HG02763 (cell line): ENCODE data around the gene PMEPA1.

Source experiments
- ATAC-seq: cut with Tn5 transposase; IDR thresholded peaks from one replicate; pipeline ENCODE4 v1.9.1; 2021; ENCODE audit warnings: mild to moderate bottlenecking, moderate library complexity; ENCODE audit not compliant: unreplicated experiment

The PMEPA1 gene

DNA sequence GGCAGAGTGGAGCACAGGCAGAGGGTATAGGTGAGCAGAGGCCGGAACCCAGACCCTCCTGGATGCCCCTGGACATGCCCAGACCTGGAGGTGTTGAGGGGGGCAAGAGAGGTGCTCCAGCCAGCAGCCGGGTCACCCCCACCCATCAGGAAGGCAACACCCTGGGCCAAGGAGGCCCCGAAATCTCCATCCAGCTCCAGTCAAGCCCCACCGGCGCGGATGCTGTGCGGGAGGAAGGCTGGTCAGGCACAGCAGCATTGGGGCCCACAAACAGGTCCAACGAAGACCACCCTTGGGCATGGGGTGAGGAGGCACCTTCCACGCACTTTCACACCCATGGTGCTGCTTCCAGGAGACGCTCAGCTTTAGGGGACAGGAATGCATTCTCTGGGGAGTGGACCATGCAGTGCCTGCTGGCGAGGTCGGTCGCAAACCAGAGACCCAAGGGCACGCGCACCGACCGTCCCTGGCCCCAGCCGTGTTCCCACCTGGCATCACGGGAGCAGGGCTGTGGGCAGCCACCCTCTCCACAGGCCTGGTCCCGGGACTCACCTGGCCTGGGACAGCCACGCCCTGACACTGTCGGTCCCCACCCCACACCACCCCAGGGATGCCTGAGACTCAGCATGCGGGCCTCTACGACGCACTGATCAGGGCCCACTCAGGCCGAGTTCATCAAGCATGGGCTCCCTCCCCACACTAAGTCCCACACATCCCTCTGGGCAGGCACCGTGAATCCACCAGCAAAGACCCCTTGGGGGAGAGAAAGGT lies 45.9 kb downstream of the PMEPA1 start:
- ATAC-seq = no peak

DNA sequence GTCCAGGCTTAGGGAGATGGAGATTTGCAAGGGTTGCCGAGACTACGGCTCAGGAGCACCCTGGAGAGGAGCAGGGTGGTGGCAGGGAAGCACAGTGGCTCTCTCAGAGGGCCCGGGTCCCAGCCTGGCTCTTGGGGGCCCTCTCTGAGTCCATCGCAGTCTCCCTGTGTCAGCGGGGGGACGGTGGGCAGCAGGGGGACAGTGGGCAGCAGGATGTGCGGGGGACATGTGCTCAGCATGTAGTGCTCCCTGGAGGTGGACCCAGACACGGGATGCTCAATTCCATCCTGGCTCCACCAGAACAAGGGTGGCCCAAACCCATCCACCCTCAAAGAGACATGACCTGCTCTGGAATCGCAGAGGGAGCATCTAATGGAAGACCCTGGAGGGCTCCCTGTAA lies 46.6 kb downstream of the PMEPA1 start:
- no peak for ATAC-seq

DNA sequence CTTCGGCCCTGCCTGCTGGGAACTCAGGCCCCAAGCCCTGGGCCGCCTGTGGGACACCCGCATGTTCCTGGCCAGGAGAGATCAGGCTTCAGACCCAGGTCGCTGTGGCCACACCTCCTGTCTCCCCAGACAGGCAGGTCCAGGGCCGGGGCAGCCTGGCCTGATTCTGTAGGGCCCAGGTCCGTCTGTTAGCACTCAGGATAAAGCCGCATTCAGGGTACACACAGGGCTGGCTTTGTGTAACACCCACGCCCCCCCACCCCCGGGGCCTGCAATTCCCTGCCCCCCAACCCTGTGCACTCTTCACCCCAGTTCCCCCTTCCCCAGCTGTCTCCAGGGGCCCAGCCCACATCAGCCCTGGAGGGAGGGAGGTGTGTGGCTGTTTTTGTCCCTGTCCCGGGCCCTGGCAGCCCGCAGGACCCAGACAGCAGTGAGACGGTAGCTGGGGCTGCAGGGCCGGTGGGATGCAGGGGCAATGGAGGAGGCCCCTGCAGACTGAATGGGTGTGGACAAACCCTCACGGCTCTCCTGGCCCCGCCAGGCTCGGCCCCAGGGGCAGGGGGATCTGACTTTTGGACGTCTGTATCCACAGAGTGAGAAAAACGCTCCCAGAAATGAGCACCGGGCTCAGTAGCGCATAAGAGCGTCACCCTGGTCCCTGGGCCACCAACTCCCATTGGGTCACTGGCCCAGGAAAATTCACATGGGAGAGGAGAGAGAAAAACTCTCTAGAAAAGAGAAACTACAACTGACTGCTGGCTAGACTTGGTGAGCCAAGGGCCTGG lies 47.2 kb downstream of the PMEPA1 start:
- no peak for ATAC-seq

DNA sequence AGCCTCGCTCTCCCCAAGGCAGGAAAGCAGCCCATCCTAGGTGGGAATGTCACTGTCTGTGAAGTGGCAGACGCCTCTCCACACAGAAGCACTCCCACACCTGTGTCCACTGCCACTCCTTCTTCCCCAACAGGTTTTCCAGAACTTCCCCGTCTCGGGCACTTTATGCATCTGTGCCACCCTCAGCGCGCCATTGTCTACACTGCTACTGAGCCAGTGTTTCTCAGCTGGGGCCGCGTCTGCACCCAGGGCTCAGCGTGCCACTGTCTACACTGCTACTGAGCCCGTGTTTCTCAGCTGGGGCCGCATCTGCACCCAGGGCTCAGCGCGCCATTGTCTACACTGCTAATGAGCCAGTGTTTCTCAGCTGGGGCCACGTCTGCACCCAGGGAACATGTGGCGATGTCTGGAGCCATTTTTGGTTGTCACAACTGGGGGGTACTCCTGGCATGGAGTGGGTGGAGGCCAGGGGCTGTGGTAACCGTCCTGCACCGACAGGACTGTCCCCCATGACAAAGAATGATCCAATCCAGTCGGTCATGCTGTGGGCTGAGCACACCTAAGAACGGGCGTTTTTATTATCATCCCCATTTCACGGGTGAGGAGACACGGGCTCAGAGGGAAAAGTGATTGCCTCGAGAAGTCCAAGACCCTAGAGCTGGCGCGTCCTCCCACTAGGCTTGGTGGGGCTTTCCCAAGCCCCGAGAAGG lies 47.9 kb downstream of the PMEPA1 start:
- ATAC-seq = no peak

DNA sequence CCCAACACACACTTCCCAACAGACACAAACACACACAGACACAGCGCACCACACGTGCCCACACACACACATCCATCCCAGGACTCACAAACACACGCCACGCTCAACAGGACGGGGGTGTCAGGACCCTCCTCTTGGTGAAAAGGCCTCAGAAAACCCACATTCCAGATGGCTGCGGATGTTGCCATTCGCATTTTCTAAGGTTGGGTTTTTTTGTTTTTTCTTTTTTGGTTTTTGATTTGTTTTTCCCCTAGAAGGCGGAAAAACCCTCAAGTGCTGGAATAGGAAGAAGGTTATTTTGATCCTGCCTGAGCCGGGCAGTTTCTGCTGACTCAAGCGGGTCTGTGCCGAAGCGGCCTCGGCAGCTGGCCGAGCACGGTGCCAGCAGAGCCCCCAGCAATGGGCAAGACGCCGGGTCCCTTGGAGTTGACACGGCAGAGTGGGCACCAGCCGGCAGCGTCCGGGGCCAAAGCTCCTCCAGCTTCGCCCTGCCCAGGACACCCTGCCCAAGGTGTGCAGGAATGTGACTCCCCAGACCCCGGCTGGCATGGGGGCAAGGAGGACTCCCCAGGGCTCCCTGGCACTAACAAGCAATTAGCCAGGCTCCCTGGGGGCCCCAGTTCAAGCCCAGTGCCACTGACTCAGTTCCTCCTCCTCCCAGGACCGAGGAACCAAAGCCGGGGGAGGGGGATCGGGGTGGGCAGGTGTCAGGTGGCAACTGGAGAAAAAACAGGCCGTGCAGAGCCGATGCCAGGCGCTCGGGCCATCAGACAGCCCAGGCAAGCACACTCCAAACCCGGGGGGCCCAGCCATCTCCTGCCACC lies 48.7 kb downstream of the PMEPA1 start:
- no peak for ATAC-seq

DNA sequence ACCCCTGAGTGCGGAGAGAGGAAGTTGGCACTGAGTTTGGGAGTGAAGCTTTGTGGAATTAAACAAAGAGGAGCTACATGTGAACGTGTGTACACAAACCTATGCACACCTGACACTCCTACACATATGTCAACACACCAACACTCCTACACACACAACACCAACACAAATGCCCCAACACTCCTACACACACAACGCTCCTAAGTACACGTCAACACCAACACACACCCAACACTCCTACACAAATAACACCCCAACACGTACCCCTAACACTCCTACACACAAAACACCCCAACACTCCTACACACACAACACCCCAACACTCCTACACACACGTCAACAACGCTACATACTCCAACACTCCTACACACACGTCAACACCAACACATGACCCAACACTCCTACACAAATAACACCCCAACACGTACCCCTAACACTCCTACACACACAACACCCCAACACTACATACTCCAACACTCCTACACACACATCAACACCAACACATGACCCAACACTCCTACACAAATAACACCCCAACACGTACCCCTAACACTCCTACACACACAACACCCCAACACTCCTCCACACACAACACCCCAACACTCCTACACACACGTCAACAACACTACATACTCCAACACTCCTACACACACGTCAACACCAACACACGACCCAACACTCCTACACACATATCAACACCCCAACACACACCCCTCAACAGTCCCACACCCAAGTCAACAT lies 49.5 kb downstream of the PMEPA1 start:
- ATAC-seq = no peak

DNA sequence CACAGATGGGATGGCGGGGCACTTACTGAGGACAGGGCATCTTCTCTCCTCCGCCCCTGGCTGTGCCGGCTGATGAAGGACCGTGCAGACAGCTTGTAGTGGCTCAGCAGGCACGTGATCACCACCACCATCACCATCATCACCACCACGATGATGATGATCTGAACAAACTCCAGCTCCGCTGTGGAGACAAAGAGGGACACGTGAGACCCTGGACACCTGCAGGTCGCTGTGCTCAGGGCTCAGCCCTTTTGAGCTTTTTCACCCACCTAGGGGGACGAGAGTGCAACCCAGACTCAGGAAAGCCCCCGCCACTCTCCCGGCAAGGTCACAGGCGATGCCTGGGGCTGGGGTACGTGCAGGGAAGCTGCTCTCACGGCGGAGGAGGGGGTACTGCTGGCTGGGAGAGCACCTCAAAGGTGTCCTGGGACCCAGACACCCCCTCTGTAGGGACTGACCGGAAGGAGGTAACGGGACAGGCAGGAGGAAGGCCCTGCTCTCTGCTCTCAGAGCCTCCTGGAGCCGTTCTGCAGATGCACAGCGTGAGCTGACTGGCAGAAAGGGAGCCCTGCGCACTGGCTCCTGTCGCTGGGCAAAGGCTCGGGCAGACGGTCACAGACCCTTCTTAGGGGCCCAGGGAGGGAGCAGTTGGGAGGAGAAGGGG lies 50.2 kb downstream of the PMEPA1 start:
- ATAC-seq = no peak

DNA sequence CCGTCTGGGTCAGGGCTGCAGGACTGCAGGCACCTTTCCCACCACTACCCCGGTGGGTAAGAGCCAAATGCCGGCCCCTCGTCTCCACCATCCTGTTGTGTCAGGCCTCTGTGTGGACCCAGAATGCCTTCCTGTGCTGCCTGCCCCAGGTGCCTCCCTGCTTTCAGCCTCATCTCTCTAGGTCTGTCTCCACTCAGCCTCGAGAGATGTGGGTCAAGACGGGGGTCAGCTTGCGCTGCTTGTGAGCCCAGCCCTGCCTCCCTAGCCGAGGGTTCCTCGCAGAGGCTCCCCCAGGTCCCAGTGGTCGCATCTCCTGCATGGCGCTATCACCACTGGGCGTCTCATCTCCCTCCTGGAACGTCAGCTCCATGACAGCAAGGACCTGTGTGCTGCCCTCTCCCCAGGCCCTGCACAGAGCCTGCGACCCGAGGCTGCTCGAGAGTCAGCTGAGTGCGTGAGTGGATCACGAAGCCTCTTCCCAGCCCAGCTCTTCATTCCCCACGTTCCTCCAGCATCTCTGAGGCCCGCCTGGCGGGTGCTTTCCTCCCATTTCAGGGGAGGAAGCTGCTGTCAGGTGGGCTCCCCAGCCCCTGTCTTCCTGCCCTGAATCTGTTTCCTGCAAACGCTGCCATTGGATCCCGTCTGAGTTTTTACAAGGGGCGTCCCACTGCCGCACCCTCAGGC lies 50.8 kb downstream of the PMEPA1 start:
- ATAC-seq = no peak

DNA sequence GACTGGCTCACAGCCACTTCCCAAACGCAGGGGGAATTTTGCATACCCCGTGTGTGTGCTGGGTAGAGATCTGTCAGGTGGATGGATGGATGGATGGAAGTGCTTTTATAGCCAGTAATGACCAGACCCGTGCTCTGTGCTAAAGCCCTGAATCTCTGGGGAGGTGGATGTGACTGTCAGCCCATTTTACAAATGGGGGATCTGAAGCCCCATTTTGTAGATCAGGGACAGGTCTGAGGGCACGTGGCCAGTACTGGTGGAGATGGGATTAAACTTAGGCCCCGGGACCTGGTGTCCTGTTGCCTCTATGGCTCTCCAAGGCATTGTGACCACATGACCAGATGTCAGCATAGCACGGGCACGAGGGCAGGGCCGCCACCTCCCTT lies 51.4 kb downstream of the PMEPA1 start:
- no peak for ATAC-seq

DNA sequence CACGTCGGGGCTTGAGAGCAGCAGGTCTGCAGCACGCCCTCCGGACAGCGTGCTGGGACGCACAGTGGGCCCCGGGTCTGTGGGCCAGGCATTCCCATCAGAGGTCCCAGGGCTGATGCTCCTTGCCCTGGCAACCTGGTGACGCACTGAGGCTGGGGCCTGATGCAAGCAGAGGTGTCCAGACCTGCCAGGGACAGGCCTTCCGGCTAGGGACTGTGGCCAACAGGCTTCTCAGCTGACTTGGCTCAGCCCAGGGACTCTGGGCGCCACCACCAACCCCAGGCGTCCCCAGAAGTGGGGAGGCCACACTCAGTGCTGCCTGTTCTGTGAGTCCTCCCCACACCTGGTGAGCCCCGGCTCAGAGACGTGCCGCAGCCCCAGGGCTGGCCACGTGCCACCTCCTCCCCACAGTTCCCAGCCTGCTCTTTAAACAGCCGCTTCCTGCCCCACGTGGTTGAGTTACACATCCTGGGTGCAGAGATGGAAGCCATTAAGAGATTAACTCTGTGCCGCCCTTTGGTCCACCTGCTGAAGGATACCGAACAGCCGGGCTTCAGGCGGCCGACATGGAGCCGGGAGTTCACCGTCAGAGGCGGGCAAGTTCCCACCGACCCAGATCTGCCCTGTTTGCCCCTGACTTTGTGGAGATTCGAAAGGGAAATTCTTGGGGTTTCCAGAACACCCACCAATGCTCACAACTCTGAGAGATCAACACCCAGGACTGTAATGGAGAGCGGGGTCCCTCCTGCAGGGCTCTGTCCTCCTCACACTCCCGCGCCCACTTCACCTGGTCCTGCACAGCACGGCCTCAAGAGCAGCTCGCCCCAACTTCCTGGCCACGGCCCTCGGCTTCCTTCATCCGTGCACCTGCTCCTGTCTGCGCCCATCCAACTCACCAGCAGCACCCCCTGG lies 52.0 kb downstream of the PMEPA1 start:
- no peak for ATAC-seq

DNA sequence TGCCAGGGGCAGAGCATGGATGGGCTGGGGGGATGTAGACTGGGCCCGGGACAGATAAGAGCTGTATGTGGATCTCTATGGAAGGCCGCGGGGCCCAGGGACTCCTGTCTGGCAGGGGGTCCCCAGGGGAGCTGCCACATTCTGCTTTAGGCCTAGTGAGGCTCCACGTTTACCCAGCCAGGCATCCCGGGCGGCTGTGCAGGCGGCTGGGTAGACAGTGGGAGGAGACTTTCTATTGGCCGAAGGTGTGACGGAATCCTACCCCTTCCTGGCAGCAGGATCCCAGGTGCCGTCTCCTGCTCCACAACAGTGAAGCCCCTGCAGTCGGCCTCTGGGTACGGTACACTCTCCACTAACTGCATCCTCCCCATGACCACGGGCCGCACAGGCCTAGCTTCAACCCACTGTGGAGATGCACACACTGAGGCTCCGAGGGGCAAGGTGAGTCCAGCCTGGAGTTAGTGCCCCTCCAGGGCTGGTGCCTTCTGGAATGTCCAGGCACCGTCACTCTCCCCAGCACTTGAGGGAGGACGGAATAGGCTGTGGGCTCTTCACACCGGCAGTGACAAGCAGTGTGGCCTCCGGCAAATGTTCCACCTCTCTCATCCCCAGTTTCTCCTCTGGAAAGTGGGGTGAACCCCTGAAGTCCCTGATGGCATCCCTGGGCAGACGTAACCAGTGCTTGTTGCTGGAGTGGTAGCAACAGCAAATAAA lies 52.8 kb downstream of the PMEPA1 start:
- ATAC-seq = no peak

DNA sequence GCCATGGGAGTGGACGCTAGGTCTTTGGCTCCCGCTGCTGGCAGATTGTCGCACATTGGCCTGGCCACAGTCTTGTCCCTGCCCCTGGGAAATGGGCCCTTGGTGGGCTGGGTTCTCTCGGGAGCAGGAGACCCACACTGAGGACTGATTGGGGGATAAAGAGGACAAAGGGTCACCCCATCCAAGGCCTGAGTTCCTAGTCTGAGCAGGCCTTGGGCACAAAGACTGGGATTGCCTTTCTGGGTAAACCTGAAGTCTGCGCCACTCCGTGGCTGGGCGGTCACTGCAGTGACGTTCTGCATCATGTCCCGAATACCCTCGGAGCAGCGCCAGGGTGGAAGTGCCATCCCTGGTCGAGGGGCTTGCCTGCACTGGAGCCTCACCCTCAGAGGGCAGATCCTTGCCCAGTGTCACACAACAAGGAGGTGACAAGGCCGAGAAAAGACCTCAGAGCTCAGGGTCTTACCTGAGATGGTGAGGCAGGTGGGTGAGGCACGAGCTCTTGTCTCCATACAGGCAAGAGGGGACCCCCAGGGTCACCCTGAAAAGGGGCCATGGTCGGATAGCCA lies 53.5 kb downstream of the PMEPA1 start:
- ATAC-seq = no peak

DNA sequence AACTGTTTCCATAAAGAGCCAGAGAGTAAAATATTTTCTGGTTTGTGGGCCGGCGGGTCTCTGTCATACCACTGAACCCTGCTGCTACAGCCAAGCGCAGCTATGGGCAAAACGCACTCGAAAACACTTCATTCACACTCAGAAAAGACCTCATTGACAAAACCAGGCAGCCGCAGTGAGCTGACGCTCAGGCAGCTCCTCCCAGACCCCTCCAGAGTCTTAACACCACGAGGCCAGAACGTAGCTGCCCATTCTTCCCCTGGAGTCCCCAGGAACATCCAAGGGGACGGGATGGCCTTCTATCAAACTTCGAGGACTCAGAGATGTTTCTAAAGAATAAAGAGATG lies 54.0 kb downstream of the PMEPA1 start:
- no peak for ATAC-seq

DNA sequence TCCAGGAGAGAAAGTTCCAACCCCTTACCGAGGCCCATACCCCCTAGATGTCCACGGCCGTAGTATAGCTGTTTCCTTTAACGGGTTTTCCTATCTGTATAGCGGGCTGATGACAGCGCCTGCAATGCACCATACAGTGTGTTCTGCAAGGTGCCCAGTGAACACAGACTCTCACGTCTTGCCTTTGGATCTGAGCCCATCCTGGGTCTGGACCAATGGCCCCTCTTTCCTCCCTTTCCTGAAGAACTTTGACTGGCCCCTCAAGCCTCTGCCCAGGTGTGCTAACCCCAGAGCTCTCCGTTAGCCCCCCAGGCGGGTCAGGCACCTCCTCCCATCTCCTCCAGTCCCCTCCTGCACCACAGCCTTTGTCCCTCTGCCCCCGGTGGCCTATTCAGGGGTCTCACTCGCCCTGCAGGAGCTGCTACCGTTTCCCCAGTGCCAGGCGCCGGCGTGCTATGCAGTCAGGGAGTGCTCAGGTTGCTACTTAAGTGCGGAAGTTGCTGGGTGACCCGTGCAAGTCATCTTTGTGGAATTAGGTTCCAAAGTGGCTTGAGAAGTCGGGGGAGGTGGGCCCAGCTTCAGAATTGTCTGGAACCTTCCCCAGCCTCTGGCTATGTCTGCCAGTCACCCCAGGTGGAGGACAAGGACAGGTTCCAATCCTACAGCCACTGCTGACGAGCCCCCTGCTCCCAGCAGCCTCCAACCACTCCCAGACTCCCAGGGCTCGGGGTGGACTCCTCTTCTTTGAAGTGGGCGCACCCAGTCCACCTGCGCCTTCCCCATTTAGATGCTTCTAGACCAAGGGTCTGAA lies 54.6 kb downstream of the PMEPA1 start:
- ATAC-seq = no peak

DNA sequence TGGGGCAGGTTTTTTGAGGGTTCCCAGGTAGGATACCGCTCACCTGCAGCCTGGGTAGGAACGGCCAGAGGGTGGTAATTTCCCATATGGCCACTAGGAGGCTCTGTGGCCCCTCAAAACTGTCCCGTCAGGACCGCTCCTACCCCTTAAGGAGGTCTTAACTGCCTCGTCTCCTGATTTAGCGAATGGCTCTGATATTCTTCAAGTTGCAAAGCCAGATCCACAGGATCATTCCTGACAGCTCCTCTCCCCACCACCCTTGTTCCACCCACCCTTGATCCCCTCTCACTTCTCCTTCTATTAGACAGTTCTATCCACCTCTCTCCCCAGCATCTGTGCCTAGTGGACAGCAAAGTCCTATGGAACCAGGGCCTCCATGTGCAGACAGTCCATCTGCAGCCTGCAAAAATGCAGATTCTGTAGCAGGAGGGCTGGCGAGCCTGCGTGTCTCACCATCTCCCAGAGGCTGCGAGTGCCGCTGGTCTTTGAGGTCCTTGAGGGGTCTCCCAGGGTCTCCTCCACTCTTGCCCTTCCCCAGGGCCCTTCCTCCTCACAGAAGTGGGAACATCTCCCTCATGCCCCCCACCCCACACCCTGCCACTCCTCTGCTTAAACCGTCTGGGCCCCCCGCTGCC lies 55.3 kb downstream of the PMEPA1 start:
- peak; percentile 49 for ATAC-seq

DNA sequence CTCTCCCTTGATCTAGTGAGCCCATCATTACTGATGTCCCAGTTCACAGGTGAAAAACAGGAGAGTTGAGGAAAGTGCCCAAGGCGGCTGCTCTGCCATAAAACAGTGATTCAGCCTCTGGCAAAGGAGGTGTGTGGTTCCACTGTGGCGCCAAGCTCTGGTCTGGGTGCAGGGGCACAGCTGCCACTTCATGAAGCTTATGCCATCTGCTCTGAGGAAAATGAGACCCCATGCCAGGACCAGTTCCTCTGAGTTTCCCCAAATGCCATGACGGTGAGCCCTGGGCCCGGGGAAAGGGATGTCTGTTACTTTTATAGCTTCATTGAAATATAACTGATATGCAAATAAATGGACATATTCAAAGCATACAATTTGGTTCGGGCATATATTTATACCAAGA lies 55.9 kb downstream of the PMEPA1 start:
- no peak for ATAC-seq
